Suppressor macrophage (primary cell): Measurements from ENCODE around the gene KCNK7.

Experiments used
- DNase-seq, 4 experiments: peaks; one replicate each; pipeline ENCODE4 v3.0.0-alpha.2; 2020 to 2022

The KCNK7 gene

GRCh38 chr11:65556470-65557279 lies 38.9 kb downstream of the KCNK7 start:
- no peak for DNase-seq

- peak; percentile 43 to 73 (median 60) for DNase-seq
Observed at GRCh38 chr11:65555693-65556231, 39.8 kb downstream of the KCNK7 start.

GRCh38 chr11:65554842-65555430 lies 40.7 kb downstream of the KCNK7 start:
- no peak for DNase-seq

DNA sequence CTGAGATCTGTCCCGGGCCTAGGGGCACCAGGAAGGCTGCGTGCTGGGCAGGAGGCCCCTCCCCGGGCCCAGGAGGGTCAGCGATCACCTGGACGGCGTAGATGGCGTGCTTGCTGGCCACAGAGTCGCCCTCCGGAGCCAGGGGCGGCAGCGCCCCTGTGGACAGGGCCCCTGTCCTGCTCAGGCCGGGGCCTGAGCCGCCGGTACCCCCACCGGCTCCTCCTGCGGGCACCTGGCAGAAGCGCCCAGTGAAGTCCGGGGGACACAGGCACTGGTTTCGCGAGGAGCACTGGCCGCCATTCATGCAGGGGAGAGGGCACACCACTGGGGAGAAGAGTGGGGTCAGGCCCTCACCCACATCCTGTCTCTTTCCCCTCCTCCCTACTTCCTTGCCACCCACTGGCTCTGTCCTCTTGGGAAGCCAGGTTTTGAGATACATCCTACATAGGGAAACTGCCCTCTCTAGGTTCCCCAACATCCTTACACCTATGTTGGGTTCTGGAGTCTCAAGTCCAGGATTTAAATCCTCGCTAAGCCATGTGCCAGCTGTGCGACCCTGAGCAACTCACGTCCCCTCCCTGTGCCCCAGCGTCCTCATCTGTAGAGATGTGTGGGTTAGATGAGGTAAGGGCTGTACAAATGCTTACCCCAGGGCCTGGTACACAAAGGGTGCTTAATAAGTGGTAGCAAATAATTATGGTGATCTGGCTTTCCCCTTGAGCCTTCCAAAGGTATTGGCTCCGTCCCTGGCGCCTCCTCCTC lies 41.4 kb downstream of the KCNK7 start:
- DNase-seq = no peak

DNA sequence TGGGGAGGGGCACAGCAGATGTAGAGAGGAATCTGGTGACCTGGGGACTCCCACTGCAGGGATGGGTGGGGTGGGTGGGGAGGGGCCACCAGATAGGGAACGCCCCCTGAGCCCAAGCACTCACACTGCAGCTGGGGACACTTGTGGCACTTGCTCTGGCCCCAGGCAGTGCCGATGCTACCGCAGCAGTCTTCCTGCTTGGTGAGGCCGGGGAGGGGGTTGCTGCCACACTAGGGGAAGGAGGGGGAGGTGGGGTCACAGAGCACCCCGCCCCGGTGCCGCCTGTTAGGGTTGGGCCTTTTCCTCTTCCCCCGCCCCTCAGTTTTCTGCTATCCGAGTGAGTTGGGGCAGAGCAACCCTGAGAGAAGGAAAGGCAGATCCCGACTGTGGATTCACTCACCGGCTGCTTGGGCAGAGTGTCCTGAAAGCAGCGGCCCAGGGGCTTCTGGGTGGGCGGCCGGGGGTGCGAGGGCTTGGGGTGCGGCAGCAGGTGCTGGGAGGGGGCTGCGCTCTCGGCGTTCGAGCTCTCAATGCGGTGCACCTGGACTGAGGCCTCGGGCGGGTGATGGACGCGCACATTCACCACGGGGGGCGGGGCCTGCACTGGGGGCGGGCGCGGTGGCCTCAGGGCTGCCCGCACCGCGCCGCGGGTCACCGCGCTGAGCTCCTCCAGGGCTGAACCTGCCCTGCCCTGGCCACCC lies 42.1 kb downstream of the KCNK7 start:
- DNase-seq = peak; percentile 62 to 89 (median 73)

DNA sequence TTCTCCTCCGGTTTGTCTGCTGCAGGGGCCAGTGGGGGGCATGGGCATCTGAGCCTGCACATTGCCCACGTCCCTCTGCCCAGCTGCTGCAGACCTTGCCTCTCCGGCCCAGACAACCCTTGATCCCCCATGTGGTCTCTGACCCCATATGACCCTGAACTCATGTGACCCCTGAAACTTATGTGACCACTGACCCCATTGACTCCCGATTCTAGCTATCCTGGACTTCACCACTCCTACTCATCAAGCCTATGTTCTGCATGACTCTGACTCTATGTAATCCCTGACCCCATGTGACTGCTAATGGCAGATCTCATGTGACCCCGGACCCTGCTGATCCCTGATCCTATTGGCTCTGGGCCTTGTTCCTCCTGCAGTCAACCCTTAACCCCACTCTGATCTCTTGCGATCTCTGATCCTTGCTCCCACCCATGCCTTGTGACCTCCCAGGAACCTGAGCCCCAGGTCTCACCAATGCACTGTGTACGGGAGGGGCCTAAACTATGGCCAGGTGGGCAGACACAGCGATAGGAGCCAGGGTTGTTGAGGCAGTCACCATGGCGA lies 43.1 kb downstream of the KCNK7 start:
- peak; percentile 76 to 91 (median 84) for DNase-seq

- DNase-seq = peak; percentile 51 to 79 (median 58)
Observed at GRCh38 chr11:65551572-65552387, 43.8 kb downstream of the KCNK7 start.

DNA sequence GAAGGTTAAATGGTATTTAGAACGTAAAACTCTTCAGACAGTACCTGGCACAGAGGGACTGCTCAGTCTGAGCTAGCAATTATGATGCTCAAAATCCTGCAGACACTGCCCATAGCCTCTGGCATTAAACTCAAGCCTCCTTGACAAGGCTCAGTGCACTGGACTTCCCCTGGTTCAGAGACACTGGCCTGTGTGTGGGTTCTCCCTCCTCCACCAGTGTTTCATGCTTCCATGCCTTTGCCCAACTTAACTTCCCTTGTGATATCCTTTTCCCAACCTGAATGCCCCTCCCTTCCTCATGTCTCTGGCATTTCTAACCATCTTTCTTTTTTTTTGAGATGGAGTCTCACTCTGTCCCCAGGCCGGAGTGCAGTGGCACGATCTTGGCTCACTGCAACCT lies 46.5 kb downstream of the KCNK7 start:
- peak; percentile 36 to 70 (median 61) for DNase-seq

DNA sequence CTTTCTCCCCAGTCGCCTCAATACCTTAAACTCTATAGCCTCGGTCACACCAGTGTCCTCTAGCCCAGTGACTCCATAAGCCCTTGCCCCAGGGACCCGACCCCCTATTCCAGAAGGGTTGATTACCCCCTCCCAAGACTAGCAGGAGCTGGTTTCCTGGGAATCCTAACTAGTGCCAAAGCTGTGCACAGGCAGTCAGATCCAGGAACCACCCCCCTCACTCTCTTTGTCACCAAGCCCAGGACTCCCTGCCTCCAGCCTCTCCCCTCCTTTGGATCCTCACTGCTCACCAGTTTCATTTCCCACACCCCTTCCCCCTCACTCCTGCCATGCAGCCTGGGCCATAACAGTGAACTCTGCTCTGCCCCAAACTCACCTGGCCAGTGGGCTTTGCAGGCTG lies 47.2 kb downstream of the KCNK7 start:
- DNase-seq = no peak

DNA sequence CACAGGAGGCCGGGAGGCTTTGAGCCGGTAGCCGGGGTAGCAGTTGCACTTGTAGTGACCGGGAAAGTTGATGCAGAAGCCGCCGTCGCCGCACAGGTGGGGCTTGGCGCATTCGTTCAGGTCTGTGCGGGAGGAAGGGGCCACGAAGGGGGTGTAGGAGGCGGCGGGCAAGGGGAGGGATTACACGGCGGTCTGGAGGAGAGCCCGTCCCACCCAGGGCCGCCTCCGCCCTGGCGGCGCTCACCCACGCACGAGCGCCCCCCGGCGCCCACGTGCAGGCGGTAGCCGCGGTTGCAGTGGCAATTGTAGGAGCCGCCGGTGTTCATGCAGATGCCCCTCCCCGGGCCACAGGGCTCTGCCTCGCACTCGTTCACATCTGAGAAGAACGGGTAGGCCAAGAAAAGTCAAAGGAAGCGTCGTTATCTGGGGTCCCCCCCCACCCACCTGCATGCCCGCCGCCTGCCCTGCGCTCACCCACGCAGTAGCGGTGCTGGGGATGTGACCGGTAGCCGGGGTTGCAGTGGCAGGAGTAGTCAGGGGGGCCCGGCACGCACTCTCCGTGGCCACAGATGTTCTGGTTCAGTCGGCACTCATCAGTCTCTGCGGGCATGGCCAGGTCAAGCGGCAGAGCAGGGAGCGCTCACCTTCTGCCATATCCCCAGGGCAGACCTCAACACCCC lies 48.0 kb downstream of the KCNK7 start:
- no peak for DNase-seq

DNA sequence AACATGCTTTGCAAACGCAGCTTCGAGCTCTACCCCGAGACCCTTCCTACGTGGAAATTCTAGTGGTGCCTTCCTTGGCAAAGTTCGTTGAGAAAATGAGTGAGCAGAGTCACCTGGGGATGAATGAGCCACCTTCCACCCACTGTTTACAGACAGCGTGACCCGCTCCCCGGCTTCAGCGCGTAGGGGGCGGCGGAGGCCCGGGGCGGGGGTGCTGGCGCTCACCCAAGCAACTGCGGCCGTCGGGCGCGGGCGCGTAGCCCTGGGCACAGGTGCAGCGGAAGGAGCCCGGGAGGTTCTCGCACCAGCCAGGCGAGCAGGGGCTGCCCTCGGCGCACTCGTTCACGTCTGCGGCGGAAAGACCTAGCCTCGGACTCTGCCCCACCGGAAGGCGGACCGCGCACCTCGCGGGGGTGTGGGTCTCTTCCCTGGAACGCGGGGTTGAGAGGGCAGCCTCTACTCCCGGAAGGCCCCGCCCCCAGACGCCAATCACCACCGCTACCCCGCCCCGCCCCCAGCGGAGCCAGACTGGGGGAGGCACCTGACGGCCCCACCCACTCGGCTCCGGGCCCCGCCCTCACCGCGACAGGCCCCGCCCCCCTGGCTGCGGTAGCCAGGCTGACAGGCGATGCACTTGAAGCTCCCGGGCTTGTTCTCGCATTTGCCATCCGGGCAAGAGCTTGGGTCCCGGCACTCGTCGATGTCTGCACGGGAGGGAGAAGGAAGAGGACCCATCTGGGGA lies 49.2 kb downstream of the KCNK7 start:
- DNase-seq = peak; percentile 81 to 95 (median 90)

GRCh38 chr11:65545853-65546216 lies 49.8 kb downstream of the KCNK7 start:
- peak in 1 of 4 experiments; percentile 17 for DNase-seq
